NCI-H146 treated with DMSO at 0.1 percent for 48 hours (cell line): ENCODE data around the gene NKAPL.
"Not testable (repeated sequence)": the region's sequence is repeated elsewhere in the genome, so short reads cannot be mapped to it uniquely, and the experiment has no call there.

Source experiments
- DNase-seq: peaks from one replicate; lab custom pipeline; 2025; ENCODE audit not compliant: unreplicated experiment; lab: John Stamatoyannopoulos, UW

Gene NKAPL

GRCh38 chr6:28295326-28295725 lies 36.2 kb downstream of the NKAPL start:
- DNase-seq, result no peak

GRCh38 chr6:28296520-28297060 lies 37.5 kb downstream of the NKAPL start:
- DNase-seq, result no peak

- no peak for DNase-seq
Observed at GRCh38 chr6:28303570-28303969, 44.5 kb downstream of the NKAPL start.

- DNase-seq, result not testable (repeated sequence)
Observed at GRCh38 chr6:28306363-28306762, 47.3 kb downstream of the NKAPL start.
